GM12878 (cell line): ENCODE data around the gene PPFIA3. TPM values are rescaled to one million over a fixed set of nuclear protein-coding genes. Genes with fewer than 3 reads are reported as not detected.

Source experiments
- ASH2L ChIP-seq: fragments of 300-600, 200-600 bp; sonication (generic); IDR thresholded peaks from 2 replicates; pipeline ENCODE4 v1.6.1; 2017; ENCODE audit warnings: low read depth, mild to moderate bottlenecking, borderline replicate concordance
- DPF2 ChIP-seq: fragments of 450-650 bp; IDR thresholded peaks from 2 replicates; pipeline ENCODE4 v1.6.1; 2017; ENCODE audit warnings: mild to moderate bottlenecking
- ESRRA ChIP-seq: IDR thresholded peaks from 2 replicates; pipeline ENCODE4 v1.6.1; 2012; ENCODE audit warnings: mild to moderate bottlenecking, low read length, improper control_type of control experiment
- FOS ChIP-seq: IDR thresholded peaks from 3 replicates; pipeline ENCODE4 v1.6.1; 2011; ENCODE audit warnings: borderline replicate concordance; ENCODE audit not compliant: insufficient read length; ENCODE audit errors: extremely low read depth
- IKZF2 ChIP-seq, 2 experiments: fragments of 450-650 bp; IDR thresholded peaks; 2 replicates each; pipeline ENCODE4 v1.6.1; 2017; ENCODE audit warnings: mild to moderate bottlenecking in 2 of 2, moderate library complexity in 2 of 2
- MXI1 ChIP-seq: fragments of 150-350 bp; IDR thresholded peaks from 2 replicates; pipeline ENCODE4 v1.6.1; 2011; ENCODE audit warnings: low read depth, mild to moderate bottlenecking, inconsistent platforms, low read length, improper control_type of control experiment
- PAX5 ChIP-seq: IDR thresholded peaks from 2 replicates; pipeline ENCODE4 v1.6.1; 2011; ENCODE audit warnings: low read depth, low read length, borderline replicate concordance
- RCOR1 ChIP-seq: conservative IDR thresholded peaks from 2 replicates; pipeline ENCODE4 v1.6.1; 2012; ENCODE audit warnings: low read depth, low read length, improper control_type of control experiment
- SIN3A ChIP-seq: IDR thresholded peaks from 2 replicates; pipeline ENCODE4 v1.6.1; 2012; ENCODE audit warnings: low read depth, low read length, improper control_type of control experiment
- SREBF1 ChIP-seq: IDR thresholded peaks from 2 replicates; pipeline ENCODE4 v1.6.1; 2012; ENCODE audit warnings: mild to moderate bottlenecking, low read length
- SRF ChIP-seq, 2 experiments: IDR thresholded peaks; 2 replicates each; pipeline ENCODE4 v1.6.1; 2011; ENCODE audit warnings: low read depth in 2 of 2, low read length in 2 of 2, mild to moderate bottlenecking in 1 of 2, moderate library complexity in 1 of 2
- STAT3 ChIP-seq: IDR thresholded peaks from 2 replicates; pipeline ENCODE4 v1.6.1; 2011; ENCODE audit warnings: low read depth, low read length, improper control_type of control experiment
- SUZ12 ChIP-seq: fragments of 200-600 bp; sonication (generic); IDR thresholded peaks from one replicate; pipeline ENCODE4 v1.6.1; 2018; ENCODE audit warnings: antibody characterized with exemption, mild to moderate bottlenecking; ENCODE audit not compliant: unreplicated experiment
- TAF1 ChIP-seq: IDR thresholded peaks from 2 replicates; pipeline ENCODE4 v1.6.1; 2011; ENCODE audit warnings: mild to moderate bottlenecking, low read depth, low read length, borderline replicate concordance
- YBX1 ChIP-seq: fragments of 450-650 bp; IDR thresholded peaks from 2 replicates; pipeline ENCODE4 v1.6.1; 2016; ENCODE audit warnings: antibody characterized with exemption
- ZBED1 ChIP-seq: IDR thresholded peaks from 2 replicates; pipeline ENCODE4 v1.6.1; 2016; ENCODE audit warnings: borderline replicate concordance
- ZZZ3 ChIP-seq: IDR thresholded peaks from 2 replicates; pipeline ENCODE4 v1.6.1; 2011; ENCODE audit warnings: low read depth; ENCODE audit not compliant: control insufficient read depth, insufficient read length
- polyA plus RNA-seq, 11 experiments: library from polyadenylated mRNA; depleted of rRNA in 4 of 11; unstranded in 6 of 11; stranded (reverse) in 5 of 11; fragments of >200 nt; fragmentation: Nextera tagmentation in 4 of 11; fragmentation: Illumina TruSeq in 1 of 11; extraction: Ambion mirVana in 4 of 11; extraction: Trizol in 1 of 11; gene quantifications; 1 replicate in 1 of 11; 2 replicates in 10 of 11; pipeline versions ENCODE4 v1.2.1 to v1.2.3, GENCODE V29; 2011 to 2016; ENCODE audit warnings: inconsistent platforms in 2 of 11, missing spikeins in 2 of 11, low read depth in 1 of 11
- total RNA-seq, 4 experiments: library from RNA; depleted of rRNA in 3 of 4; stranded (reverse); fragments of >200 nt in 3 of 4; fragmentation: Illumina TruSeq in 1 of 4; extraction: Trizol in 1 of 4; gene quantifications; 2 replicates each; pipeline versions ENCODE4 v1.2.1 to v1.2.3, GENCODE V29; 2013 to 2021
- TF ChIP-seq, protein P1 (sequence below): fragments of 450-650 bp; IDR thresholded peaks from 2 replicates; pipeline ENCODE4 v1.6.1; 2017; ENCODE audit warnings: low read depth, mild to moderate bottlenecking, moderate library complexity
- TF ChIP-seq, protein P2 (sequence below): IDR thresholded peaks from 2 replicates; pipeline ENCODE4 v1.6.1; 2011; ENCODE audit warnings: low read depth, low read length, improper control_type of control experiment, borderline replicate concordance
- TF ChIP-seq, protein P3 (sequence below): IDR thresholded peaks from 2 replicates; pipeline ENCODE4 v1.6.1; 2011; ENCODE audit warnings: low read depth, mild to moderate bottlenecking, low read length, moderate library complexity, borderline replicate concordance; ENCODE audit errors: extremely low read depth
- TF ChIP-seq, protein P4 (sequence below): IDR thresholded peaks from 2 replicates; pipeline ENCODE4 v1.6.1; 2012; ENCODE audit warnings: low read depth, low read length, improper control_type of control experiment
- TF ChIP-seq, protein P5 (sequence below): fragments of 450-650 bp; IDR thresholded peaks from 2 replicates; pipeline ENCODE4 v1.6.1; 2017; ENCODE audit warnings: borderline replicate concordance
- TF ChIP-seq, protein P6 (sequence below): fragments of 450-650 bp; IDR thresholded peaks from 2 replicates; pipeline ENCODE4 v1.6.1; 2017; ENCODE audit warnings: mild to moderate bottlenecking

The PPFIA3 gene
- total and polyA plus RNA-seq, 10 of the 15 experiments (the other 5 are each of a cell fraction or from before 2014, with no cell fraction given): 0.11 to 1.7 (median 0.73) TPM; not detected in 3

DNA sequence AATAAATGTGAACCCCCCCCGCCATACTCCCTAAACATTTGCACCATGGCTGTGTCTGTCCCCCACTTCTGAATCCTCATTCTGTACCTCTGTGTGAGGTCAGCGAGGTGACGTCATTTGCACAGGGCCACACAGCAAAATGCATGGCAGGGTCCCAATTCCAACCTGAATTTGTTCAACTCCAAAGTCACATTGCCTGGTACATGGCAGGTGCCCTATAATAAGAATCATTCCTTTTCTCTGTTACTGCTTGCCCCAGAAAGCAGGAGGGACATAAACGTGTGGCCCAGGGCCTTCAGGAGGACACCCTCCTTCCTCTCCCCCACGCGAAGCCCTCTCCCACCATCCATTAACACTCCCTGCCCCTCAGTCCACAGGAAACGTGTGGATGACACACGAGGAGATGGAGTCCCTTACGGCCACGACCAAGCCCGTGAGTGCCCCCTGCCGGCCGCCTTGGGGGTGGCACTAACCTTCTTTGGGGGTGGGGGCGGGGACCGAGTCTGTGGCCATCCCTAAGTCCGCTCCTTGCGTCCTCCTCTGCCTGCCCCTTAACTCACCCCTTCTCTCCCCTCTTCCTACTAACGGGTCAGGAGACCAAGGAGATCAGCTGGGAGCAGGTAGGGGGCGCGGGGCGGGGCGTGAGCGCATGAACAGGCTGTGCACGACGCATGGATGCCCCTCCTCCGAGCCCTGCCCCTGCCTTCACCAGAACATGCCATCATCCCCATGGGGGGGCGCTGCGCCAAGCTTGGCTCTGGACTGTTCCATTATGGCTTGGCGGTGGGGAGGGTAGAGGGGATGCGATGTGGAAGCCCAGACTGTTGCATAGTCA is 26.4 kb downstream of the PPFIA3 start (continued):
- TF ChIP-seq, protein P1, sequence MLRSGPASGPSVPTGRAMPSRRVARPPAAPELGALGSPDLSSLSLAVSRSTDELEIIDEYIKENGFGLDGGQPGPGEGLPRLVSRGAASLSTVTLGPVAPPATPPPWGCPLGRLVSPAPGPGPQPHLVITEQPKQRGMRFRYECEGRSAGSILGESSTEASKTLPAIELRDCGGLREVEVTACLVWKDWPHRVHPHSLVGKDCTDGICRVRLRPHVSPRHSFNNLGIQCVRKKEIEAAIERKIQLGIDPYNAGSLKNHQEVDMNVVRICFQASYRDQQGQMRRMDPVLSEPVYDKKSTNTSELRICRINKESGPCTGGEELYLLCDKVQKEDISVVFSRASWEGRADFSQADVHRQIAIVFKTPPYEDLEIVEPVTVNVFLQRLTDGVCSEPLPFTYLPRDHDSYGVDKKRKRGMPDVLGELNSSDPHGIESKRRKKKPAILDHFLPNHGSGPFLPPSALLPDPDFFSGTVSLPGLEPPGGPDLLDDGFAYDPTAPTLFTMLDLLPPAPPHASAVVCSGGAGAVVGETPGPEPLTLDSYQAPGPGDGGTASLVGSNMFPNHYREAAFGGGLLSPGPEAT: no peak
- TF ChIP-seq, protein P2, sequence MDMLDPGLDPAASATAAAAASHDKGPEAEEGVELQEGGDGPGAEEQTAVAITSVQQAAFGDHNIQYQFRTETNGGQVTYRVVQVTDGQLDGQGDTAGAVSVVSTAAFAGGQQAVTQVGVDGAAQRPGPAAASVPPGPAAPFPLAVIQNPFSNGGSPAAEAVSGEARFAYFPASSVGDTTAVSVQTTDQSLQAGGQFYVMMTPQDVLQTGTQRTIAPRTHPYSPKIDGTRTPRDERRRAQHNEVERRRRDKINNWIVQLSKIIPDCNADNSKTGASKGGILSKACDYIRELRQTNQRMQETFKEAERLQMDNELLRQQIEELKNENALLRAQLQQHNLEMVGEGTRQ: no peak
- TF ChIP-seq SRF (IDR thresholded peaks at IDR 0.05; ENCODE audit: low read depth in 2 of 2, low read length in 2 of 2): peak in 1 of 2 experiments; percentile 85; a peak in 2 of 4 replicates
- TF ChIP-seq, protein P3, sequence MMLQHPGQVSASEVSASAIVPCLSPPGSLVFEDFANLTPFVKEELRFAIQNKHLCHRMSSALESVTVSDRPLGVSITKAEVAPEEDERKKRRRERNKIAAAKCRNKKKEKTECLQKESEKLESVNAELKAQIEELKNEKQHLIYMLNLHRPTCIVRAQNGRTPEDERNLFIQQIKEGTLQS: no peak
- TF ChIP-seq TAF1: no peak
- TF ChIP-seq MXI1: no peak
- TF ChIP-seq ZBED1: no peak
- no peak for TF ChIP-seq STAT3
- no peak for TF ChIP-seq ESRRA
- no peak for TF ChIP-seq ASH2L
- TF ChIP-seq, protein P4, sequence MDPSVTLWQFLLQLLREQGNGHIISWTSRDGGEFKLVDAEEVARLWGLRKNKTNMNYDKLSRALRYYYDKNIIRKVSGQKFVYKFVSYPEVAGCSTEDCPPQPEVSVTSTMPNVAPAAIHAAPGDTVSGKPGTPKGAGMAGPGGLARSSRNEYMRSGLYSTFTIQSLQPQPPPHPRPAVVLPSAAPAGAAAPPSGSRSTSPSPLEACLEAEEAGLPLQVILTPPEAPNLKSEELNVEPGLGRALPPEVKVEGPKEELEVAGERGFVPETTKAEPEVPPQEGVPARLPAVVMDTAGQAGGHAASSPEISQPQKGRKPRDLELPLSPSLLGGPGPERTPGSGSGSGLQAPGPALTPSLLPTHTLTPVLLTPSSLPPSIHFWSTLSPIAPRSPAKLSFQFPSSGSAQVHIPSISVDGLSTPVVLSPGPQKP: no peak
- TF ChIP-seq SUZ12: no peak
- TF ChIP-seq, protein P5, sequence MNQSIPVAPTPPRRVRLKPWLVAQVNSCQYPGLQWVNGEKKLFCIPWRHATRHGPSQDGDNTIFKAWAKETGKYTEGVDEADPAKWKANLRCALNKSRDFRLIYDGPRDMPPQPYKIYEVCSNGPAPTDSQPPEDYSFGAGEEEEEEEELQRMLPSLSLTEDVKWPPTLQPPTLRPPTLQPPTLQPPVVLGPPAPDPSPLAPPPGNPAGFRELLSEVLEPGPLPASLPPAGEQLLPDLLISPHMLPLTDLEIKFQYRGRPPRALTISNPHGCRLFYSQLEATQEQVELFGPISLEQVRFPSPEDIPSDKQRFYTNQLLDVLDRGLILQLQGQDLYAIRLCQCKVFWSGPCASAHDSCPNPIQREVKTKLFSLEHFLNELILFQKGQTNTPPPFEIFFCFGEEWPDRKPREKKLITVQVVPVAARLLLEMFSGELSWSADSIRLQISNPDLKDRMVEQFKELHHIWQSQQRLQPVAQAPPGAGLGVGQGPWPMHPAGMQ: no peak
- no peak for TF ChIP-seq SREBF1
- no peak for TF ChIP-seq YBX1
- no peak for TF ChIP-seq ZZZ3
- TF ChIP-seq, protein P6, sequence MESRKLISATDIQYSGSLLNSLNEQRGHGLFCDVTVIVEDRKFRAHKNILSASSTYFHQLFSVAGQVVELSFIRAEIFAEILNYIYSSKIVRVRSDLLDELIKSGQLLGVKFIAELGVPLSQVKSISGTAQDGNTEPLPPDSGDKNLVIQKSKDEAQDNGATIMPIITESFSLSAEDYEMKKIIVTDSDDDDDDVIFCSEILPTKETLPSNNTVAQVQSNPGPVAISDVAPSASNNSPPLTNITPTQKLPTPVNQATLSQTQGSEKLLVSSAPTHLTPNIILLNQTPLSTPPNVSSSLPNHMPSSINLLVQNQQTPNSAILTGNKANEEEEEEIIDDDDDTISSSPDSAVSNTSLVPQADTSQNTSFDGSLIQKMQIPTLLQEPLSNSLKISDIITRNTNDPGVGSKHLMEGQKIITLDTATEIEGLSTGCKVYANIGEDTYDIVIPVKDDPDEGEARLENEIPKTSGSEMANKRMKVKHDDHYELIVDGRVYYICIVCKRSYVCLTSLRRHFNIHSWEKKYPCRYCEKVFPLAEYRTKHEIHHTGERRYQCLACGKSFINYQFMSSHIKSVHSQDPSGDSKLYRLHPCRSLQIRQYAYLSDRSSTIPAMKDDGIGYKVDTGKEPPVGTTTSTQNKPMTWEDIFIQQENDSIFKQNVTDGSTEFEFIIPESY: no peak
- no peak for TF ChIP-seq IKZF2 (IDR thresholded peaks at IDR 0.05)
- no peak for TF ChIP-seq RCOR1
- TF ChIP-seq SIN3A: no peak
- TF ChIP-seq DPF2: no peak
- no peak for TF ChIP-seq PAX5
- no peak for TF ChIP-seq FOS
